ENCODE measurements around the gene PTPRN2. TPM values are rescaled to one million over a fixed set of nuclear protein-coding genes. Genes with fewer than 3 reads are reported as not detected.

The PTPRN2 gene
- polyA plus RNA-seq, 1 donor, result 1.7 TPM

- DNase-seq (ENCODE audit: low read depth), result no peak
Measured at GRCh38 chr7:158602905-158603772, 15.5 kb upstream of the PTPRN2 start.

- no peak for DNase-seq (ENCODE audit: low read depth)
Measured at GRCh38 chr7:158602041-158602440, 14.4 kb upstream of the PTPRN2 start.

GRCh38 chr7:158601090-158601489 lies 13.5 kb upstream of the PTPRN2 start:
- DNase-seq (ENCODE audit: low read depth), result no peak

- DNase-seq (ENCODE audit: low read depth), result no peak
Measured at GRCh38 chr7:158596745-158597144, 9.1 kb upstream of the PTPRN2 start.

GRCh38 chr7:158596309-158596708 lies 8.7 kb upstream of the PTPRN2 start:
- DNase-seq (ENCODE audit: low read depth), result no peak

GRCh38 chr7:158595068-158595467 lies 7.4 kb upstream of the PTPRN2 start:
- DNase-seq (ENCODE audit: low read depth), result no peak

GRCh38 chr7:158592541-158592940 lies 4.9 kb upstream of the PTPRN2 start:
- DNase-seq (ENCODE audit: low read depth), result no peak

- DNase-seq (ENCODE audit: low read depth), result no peak
Measured at GRCh38 chr7:158591944-158592343, 4.3 kb upstream of the PTPRN2 start.

GRCh38 chr7:158590181-158590530 lies 2.5 kb upstream of the PTPRN2 start:
- no peak for DNase-seq (ENCODE audit: low read depth)

- DNase-seq (ENCODE audit: low read depth), result no peak
Measured at GRCh38 chr7:158589653-158590052, 2.0 kb upstream of the PTPRN2 start.

- DNase-seq (ENCODE audit: low read depth), result no peak
Measured at GRCh38 chr7:158588878-158589442, 1.3 kb upstream of the PTPRN2 start.

- DNase-seq (ENCODE audit: low read depth), result no peak
Measured at GRCh38 chr7:158588085-158588877, 658 bp upstream of the PTPRN2 start.

GRCh38 chr7:158586499-158587161 lies 993 bp downstream of the PTPRN2 start:
- DNase-seq (ENCODE audit: low read depth), result no peak

GRCh38 chr7:158585721-158586498 lies 1.7 kb downstream of the PTPRN2 start:
- DNase-seq (ENCODE audit: low read depth), result no peak

GRCh38 chr7:158584407-158584806 lies 3.2 kb downstream of the PTPRN2 start:
- DNase-seq (ENCODE audit: low read depth), result no peak

GRCh38 chr7:158583810-158584209 lies 3.8 kb downstream of the PTPRN2 start:
- DNase-seq (ENCODE audit: low read depth), result no peak

GRCh38 chr7:158583143-158583542 lies 4.5 kb downstream of the PTPRN2 start:
- DNase-seq (ENCODE audit: low read depth), result no peak

- DNase-seq (ENCODE audit: low read depth), result no peak
Measured at GRCh38 chr7:158582089-158582456, 5.5 kb downstream of the PTPRN2 start.

GRCh38 chr7:158581440-158582088 lies 6.1 kb downstream of the PTPRN2 start:
- no peak for DNase-seq (ENCODE audit: low read depth)

- DNase-seq (ENCODE audit: low read depth), result no peak
Measured at GRCh38 chr7:158579662-158580646, 7.7 kb downstream of the PTPRN2 start.
